Measurements from ENCODE around the gene TXN. TPM values are rescaled to one million over a fixed set of nuclear protein-coding genes. Genes with fewer than 3 reads are reported as not detected.

Gene TXN
- total and polyA plus RNA-seq, 2 of the 8 experiments (the other 6 are each of a cell fraction or from before 2014, with no cell fraction given) = 297 to 419 TPM

DNA sequence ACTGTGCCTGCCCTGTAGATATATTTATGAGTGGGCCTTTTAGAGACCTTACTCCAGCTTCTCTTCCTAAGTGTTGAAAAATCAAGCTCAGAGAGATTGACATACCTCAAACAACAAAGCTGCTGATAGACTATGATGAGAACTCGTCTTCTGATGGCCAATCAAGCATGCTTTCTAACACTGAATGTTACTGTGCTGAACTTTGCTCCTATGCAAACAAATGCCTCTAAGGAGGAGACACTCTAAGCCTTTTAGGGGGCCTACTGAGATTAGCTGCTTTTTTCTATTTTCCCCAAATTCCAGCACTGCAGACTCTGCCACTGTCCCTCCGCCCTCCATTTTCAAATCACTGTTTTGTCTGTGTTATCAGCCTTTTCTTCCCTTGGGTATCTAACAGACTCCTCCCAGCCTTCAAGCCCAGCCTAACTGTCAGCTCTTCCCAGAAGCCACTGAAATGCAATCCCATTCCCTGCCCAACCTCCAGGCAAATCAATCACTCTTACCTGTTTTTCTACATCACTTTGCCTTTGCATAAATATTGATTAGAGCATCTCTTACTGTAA lies 41.8 kb upstream of the TXN start:
- H2BK12ac ChIP-seq (ENCODE audit: low read depth, low read length) = no peak overlapping the region
- H2AFZ ChIP-seq (ENCODE audit: low read length) = 0 out of 2 replicates have a peak overlapping the region, but pooled peaks have one; percentile 23
- no peaks in the 10 kb centered on the region for H3K9me3 ChIP-seq (ENCODE audit: insufficient read depth in 2 of 2, low read depth in 1 of 2, low read length in 1 of 2)
- no peak overlapping the region for H2BK15ac ChIP-seq (ENCODE audit: low read length)
- no peak overlapping the region for H3K27ac ChIP-seq (ENCODE audit: low read depth, low read length)
- no peaks in the 10 kb centered on the region for H3K79me2 ChIP-seq (ENCODE audit: control insufficient read depth in 1 of 2, insufficient read depth in 2 of 2, low read length in 2 of 2)
- no peaks in the 10 kb centered on the region for H3K23me2 ChIP-seq (ENCODE audit: low read depth, low read length)
- H3K36me3 ChIP-seq (ENCODE audit: control insufficient read depth in 2 of 4, insufficient read depth in 4 of 4, low read length in 3 of 4) = no peaks in the 10 kb centered on the region
- H4K5ac ChIP-seq (ENCODE audit: insufficient read length, low read depth, low read length) = no peak overlapping the region
- H2BK5ac ChIP-seq (ENCODE audit: low read depth, low read length) = no peak overlapping the region
- H3K23ac ChIP-seq (ENCODE audit: insufficient read length) = no peak overlapping the region
- H2AK5ac ChIP-seq (ENCODE audit: low read depth, low read length) = no peak overlapping the region
- no peak for FAIRE-seq
- H3K27me3 ChIP-seq (replicated peaks in 1 of 4; ENCODE audit: control insufficient read depth in 3 of 4, extremely low read depth in 1 of 4, insufficient read depth in 3 of 4, low read length in 3 of 4) = no peaks in the 10 kb centered on the region
- WGBS, 2 experiments (ENCODE audit: extremely low coverage in 1 of 2, insufficient coverage in 1 of 2, insufficient read length in 1 of 2, insufficient replicate concordance in 2 of 2, low coverage in 1 of 2, low lambda C conversion rate in 2 of 2, missing lambda C conversion rate in 1 of 2) = 90% methylated on average over 2 of the region's 2 CpGs; no CpG with 5 or more reads in 1 of the 2 experiments
- no peak overlapping the region; the same call in 1 of the 2 replicates for H4K8ac ChIP-seq (ENCODE audit: extremely low read depth, insufficient read depth, low read length)
- H3K9ac ChIP-seq (replicated peaks in 1 of 4; ENCODE audit: extremely low read depth in 1 of 4, low read depth in 3 of 4, low read length in 3 of 4) = no peak overlapping the region
- H4K91ac ChIP-seq (replicated peaks; ENCODE audit: insufficient read length, low read length) = no peak overlapping the region
- no peak overlapping the region for H3K4me2 ChIP-seq (ENCODE audit: insufficient read depth in 1 of 2, low read depth in 2 of 2, low read length in 2 of 2)
- H3K4me3 ChIP-seq (ENCODE audit: extremely low read depth in 1 of 4, insufficient read depth in 2 of 4, low read depth in 3 of 4, low read length in 4 of 4) = no peak overlapping the region
- H4K20me1 ChIP-seq (replicated peaks in 1 of 2; ENCODE audit: control insufficient read depth in 1 of 2, insufficient read depth in 2 of 2, low read length in 2 of 2) = no peaks in the 10 kb centered on the region
- POLR2A ChIA-PET (ENCODE audit: partially characterized antibody) = no interaction called here
- H3K18ac ChIP-seq (ENCODE audit: extremely low read depth, low read length) = no peak overlapping the region
- H3K56ac ChIP-seq (replicated peaks; ENCODE audit: insufficient read length, low read depth, low read length) = no peak overlapping the region
- H3K4ac ChIP-seq (replicated peaks; ENCODE audit: insufficient read length, low read depth, low read length) = no peak overlapping the region
- CTCF ChIA-PET (ENCODE audit: partially characterized antibody) = interaction anchor here (0.8 to 1.1 kb wide), 2 partner anchors 9 to 325 kb away, joined by 3 to 4 read pairs; no protein-coding TSS in a partner anchor
- H2BK20ac ChIP-seq (ENCODE audit: low read length) = no peak overlapping the region
- H2BK120ac ChIP-seq (replicated peaks; ENCODE audit: low read depth, low read length) = no peak overlapping the region
- no peaks in the 10 kb centered on the region for H3K79me1 ChIP-seq (ENCODE audit: low read depth, low read length)
- no peaks in the 10 kb centered on the region for H3K4me1 ChIP-seq (replicated peaks in 1 of 4; ENCODE audit: control insufficient read depth in 3 of 4, insufficient read depth in 4 of 4, low read length in 3 of 4)
- H3K14ac ChIP-seq (ENCODE audit: insufficient read length) = no peak overlapping the region
- DNase-seq (ENCODE audit: low read depth in 1 of 2, low spot score in 2 of 2) = no peak
- TF ChIP-seq SIX5 (IDR thresholded peaks at IDR 0.05; ENCODE audit: low read depth, low read length) = no peak
- TF ChIP-seq RXRA (IDR thresholded peaks at IDR 0.05; ENCODE audit: insufficient read depth, low read depth, low read length) = no peak
- TF ChIP-seq MAX (IDR thresholded peaks at IDR 0.05) = no peak
- no peak for TF ChIP-seq CEBPB (IDR thresholded peaks at IDR 0.05; ENCODE audit: low read depth, low read length)
- no peak for TF ChIP-seq RFX5 (IDR thresholded peaks at IDR 0.05; ENCODE audit: borderline replicate concordance, low read depth, low read length)
- TF ChIP-seq, protein P1, sequence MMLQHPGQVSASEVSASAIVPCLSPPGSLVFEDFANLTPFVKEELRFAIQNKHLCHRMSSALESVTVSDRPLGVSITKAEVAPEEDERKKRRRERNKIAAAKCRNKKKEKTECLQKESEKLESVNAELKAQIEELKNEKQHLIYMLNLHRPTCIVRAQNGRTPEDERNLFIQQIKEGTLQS (IDR thresholded peaks at IDR 0.05; ENCODE audit: insufficient read depth, low read depth, low read length) = no peak
- TF ChIP-seq EP300 (IDR thresholded peaks at IDR 0.05; ENCODE audit: borderline replicate concordance in 1 of 2, low read depth in 2 of 2, low read length in 2 of 2) = no peak
- no peak for TF ChIP-seq CREB1 (IDR thresholded peaks at IDR 0.05)
- no peak for TF ChIP-seq ASH2L (IDR thresholded peaks at IDR 0.05; ENCODE audit: low read length)
- no peak for TF ChIP-seq RAD21 (IDR thresholded peaks at IDR 0.05 in 1 of 2, conservative IDR thresholded peaks at IDR 0.05 in 1 of 2; ENCODE audit: low read depth in 2 of 2, low read length in 2 of 2)
- no peak for TF ChIP-seq USF2 (IDR thresholded peaks at IDR 0.05; ENCODE audit: low read length)

Data from H1 (cell line).